Measurements from ENCODE around the gene CLOCK.
A peak's percentile ranks its signal among the peaks of the same experiment; 100 is the strongest.

The CLOCK gene

GRCh38 chr4:55568905-55569504 is 22.3 kb upstream of the CLOCK start:
- H3K9ac ChIP-seq (ENCODE audit: low read length) = no peak overlapping the region
- no peaks in the 10 kb centered on the region for H3K4me1 ChIP-seq (ENCODE audit: control insufficient read depth in 1 of 2, insufficient read depth in 2 of 2, low read length in 2 of 2)
- H3K23ac ChIP-seq (ENCODE audit: low read length) = no peak overlapping the region
- H2BK5ac ChIP-seq (ENCODE audit: low read depth, low read length, poor library complexity) = no peak overlapping the region
- H2BK120ac ChIP-seq (ENCODE audit: insufficient read depth, low read length, poor library complexity) = no peak overlapping the region
- H2AK5ac ChIP-seq (ENCODE audit: low read length) = no peak overlapping the region
- H3K79me1 ChIP-seq (ENCODE audit: low read length) = no peaks in the 10 kb centered on the region
- no peaks in the 10 kb centered on the region for H3K27me3 ChIP-seq (ENCODE audit: insufficient read depth, low read length)
- no peak overlapping the region for H4K12ac ChIP-seq (ENCODE audit: low read depth, low read length)
- no peak overlapping the region for H2BK12ac ChIP-seq (ENCODE audit: low read length)
- no peaks in the 10 kb centered on the region for H3K9me3 ChIP-seq (ENCODE audit: insufficient read depth, low read depth, low read length)
- no peak overlapping the region for H3K14ac ChIP-seq (ENCODE audit: low read length)
- no peak overlapping the region for H4K8ac ChIP-seq (ENCODE audit: low read depth, low read length)
- no peaks in the 10 kb centered on the region for H3K36me3 ChIP-seq (ENCODE audit: control insufficient read depth in 1 of 2, insufficient read depth in 2 of 2, low read length in 2 of 2)
- WGBS (ENCODE audit: extremely low coverage, insufficient coverage, insufficient read length) = no CpG with 5 or more reads among the region's 1 CpG
- H2AFZ ChIP-seq (ENCODE audit: insufficient read depth, low read length, poor library complexity) = no peak overlapping the region
- DNase-seq = no peak
- no peak overlapping the region for H3K4me3 ChIP-seq (ENCODE audit: low read depth, low read length)
- no peak overlapping the region for H3K4me2 ChIP-seq (ENCODE audit: low read length)
- no peak overlapping the region for H4K91ac ChIP-seq (ENCODE audit: low read depth, low read length)
- no peak overlapping the region for H3K18ac ChIP-seq (ENCODE audit: low read length)
- H3K79me2 ChIP-seq (ENCODE audit: control insufficient read depth, insufficient read depth, low read length, poor library complexity) = no peaks in the 10 kb centered on the region
- H3K4ac ChIP-seq (ENCODE audit: low read depth, low read length) = no peak overlapping the region
- H3K27ac ChIP-seq (ENCODE audit: low read depth, low read length) = no peak overlapping the region

GRCh38 chr4:55561889-55562288 is 15.2 kb upstream of the CLOCK start:
- no CpG with 5 or more reads among the region's 1 CpG for WGBS (ENCODE audit: extremely low coverage, insufficient coverage, insufficient read length)
- no peak overlapping the region for H2AFZ ChIP-seq (ENCODE audit: insufficient read depth, low read length, poor library complexity)

GRCh38 chr4:55560096-55560495 is 13.4 kb upstream of the CLOCK start:
- H3K4me3 ChIP-seq (ENCODE audit: low read depth, low read length) = no peak overlapping the region
- no peak overlapping the region for H4K12ac ChIP-seq (ENCODE audit: low read depth, low read length)
- H3K4me2 ChIP-seq (ENCODE audit: low read length) = no peak overlapping the region
- no peaks in the 10 kb centered on the region for H3K9me3 ChIP-seq (ENCODE audit: insufficient read depth, low read depth, low read length)
- DNase-seq = no peak
- WGBS (ENCODE audit: extremely low coverage, insufficient coverage, insufficient read length) = no CpG with 5 or more reads among the region's 3 CpGs
- H3K9ac ChIP-seq (ENCODE audit: low read length) = no peak overlapping the region
- no peak overlapping the region for H3K14ac ChIP-seq (ENCODE audit: low read length)
- H3K79me1 ChIP-seq (ENCODE audit: low read length) = no peaks in the 10 kb centered on the region
- H3K18ac ChIP-seq (ENCODE audit: low read length) = no peak overlapping the region
- no peak overlapping the region for H4K91ac ChIP-seq (ENCODE audit: low read depth, low read length)
- no peak overlapping the region for H2AK5ac ChIP-seq (ENCODE audit: low read length)
- no peak overlapping the region for H2BK12ac ChIP-seq (ENCODE audit: low read length)
- H3K23ac ChIP-seq (ENCODE audit: low read length) = no peak overlapping the region
- H3K27ac ChIP-seq (ENCODE audit: low read depth, low read length) = no peak overlapping the region
- no peak overlapping the region for H3K4ac ChIP-seq (ENCODE audit: low read depth, low read length)
- H3K4me1 ChIP-seq (ENCODE audit: control insufficient read depth in 1 of 2, insufficient read depth in 2 of 2, low read length in 2 of 2) = no peaks in the 10 kb centered on the region
- no peaks in the 10 kb centered on the region for H3K79me2 ChIP-seq (ENCODE audit: control insufficient read depth, insufficient read depth, low read length, poor library complexity)
- H2BK120ac ChIP-seq (ENCODE audit: insufficient read depth, low read length, poor library complexity) = no peak overlapping the region
- no peak overlapping the region for H4K8ac ChIP-seq (ENCODE audit: low read depth, low read length)
- H2AFZ ChIP-seq (ENCODE audit: insufficient read depth, low read length, poor library complexity) = no peak overlapping the region
- no peaks in the 10 kb centered on the region for H3K27me3 ChIP-seq (ENCODE audit: insufficient read depth, low read length)
- no peak overlapping the region for H2BK5ac ChIP-seq (ENCODE audit: low read depth, low read length, poor library complexity)
- no peaks in the 10 kb centered on the region for H3K36me3 ChIP-seq (ENCODE audit: control insufficient read depth in 1 of 2, insufficient read depth in 2 of 2, low read length in 2 of 2)

More at GRCh38 chr4:55561889-55562288, 15.2 kb upstream of the CLOCK start:
- H4K12ac ChIP-seq (ENCODE audit: low read depth, low read length) = no peak overlapping the region
- no peak overlapping the region for H3K18ac ChIP-seq (ENCODE audit: low read length)
- no peak overlapping the region for H3K4me3 ChIP-seq (ENCODE audit: low read depth, low read length)
- H3K9ac ChIP-seq (ENCODE audit: low read length) = no peak overlapping the region
- no peak overlapping the region for H3K4me2 ChIP-seq (ENCODE audit: low read length)
- no peaks in the 10 kb centered on the region for H3K79me1 ChIP-seq (ENCODE audit: low read length)
- no peak overlapping the region for H2BK120ac ChIP-seq (ENCODE audit: insufficient read depth, low read length, poor library complexity)
- H3K27me3 ChIP-seq (ENCODE audit: insufficient read depth, low read length) = no peaks in the 10 kb centered on the region
- H3K23ac ChIP-seq (ENCODE audit: low read length) = no peak overlapping the region
- DNase-seq = peak in 1 of 2 donors; percentile 4
- H2AK5ac ChIP-seq (ENCODE audit: low read length) = no peak overlapping the region
- no peaks in the 10 kb centered on the region for H3K9me3 ChIP-seq (ENCODE audit: insufficient read depth, low read depth, low read length)
- no peaks in the 10 kb centered on the region for H3K79me2 ChIP-seq (ENCODE audit: control insufficient read depth, insufficient read depth, low read length, poor library complexity)
- H3K36me3 ChIP-seq (ENCODE audit: control insufficient read depth in 1 of 2, insufficient read depth in 2 of 2, low read length in 2 of 2) = no peaks in the 10 kb centered on the region
- no peak overlapping the region for H4K8ac ChIP-seq (ENCODE audit: low read depth, low read length)
- H2BK12ac ChIP-seq (ENCODE audit: low read length) = no peak overlapping the region
- H3K27ac ChIP-seq (ENCODE audit: low read depth, low read length) = no peak overlapping the region
- H3K14ac ChIP-seq (ENCODE audit: low read length) = no peak overlapping the region
- H3K4ac ChIP-seq (ENCODE audit: low read depth, low read length) = no peak overlapping the region
- no peak overlapping the region for H4K91ac ChIP-seq (ENCODE audit: low read depth, low read length)
- H2BK5ac ChIP-seq (ENCODE audit: low read depth, low read length, poor library complexity) = no peak overlapping the region
- H3K4me1 ChIP-seq (ENCODE audit: control insufficient read depth in 1 of 2, insufficient read depth in 2 of 2, low read length in 2 of 2) = no peaks in the 10 kb centered on the region

- WGBS (ENCODE audit: extremely low coverage, insufficient coverage, insufficient read length) = no CpG with 5 or more reads among the region's 2 CpGs
- Histone ChIP-seq H3K79me2 (ENCODE audit: control insufficient read depth, insufficient read depth, low read length, poor library complexity) (no peaks in the 10 kb centered on the region), H2AK5ac (ENCODE audit: low read length) (no peak overlapping the region), H2BK12ac (ENCODE audit: low read length) (no peak overlapping the region), H3K9me3 (ENCODE audit: insufficient read depth, low read depth, low read length) (no peaks in the 10 kb centered on the region), H4K12ac (ENCODE audit: low read depth, low read length) (no peak overlapping the region), H3K36me3 (ENCODE audit: control insufficient read depth in 1 of 2, insufficient read depth in 2 of 2, low read length in 2 of 2) (no peaks in the 10 kb centered on the region), H4K91ac (ENCODE audit: low read depth, low read length) (no peak overlapping the region), H2BK120ac (ENCODE audit: insufficient read depth, low read length, poor library complexity) (no peak overlapping the region), H3K4me1 (ENCODE audit: control insufficient read depth in 1 of 2, insufficient read depth in 2 of 2, low read length in 2 of 2) (no peaks in the 10 kb centered on the region), H3K4ac (ENCODE audit: low read depth, low read length) (no peak overlapping the region), H3K27ac (ENCODE audit: low read depth, low read length) (no peak overlapping the region), H3K9ac (ENCODE audit: low read length) (no peak overlapping the region), H3K18ac (ENCODE audit: low read length) (no peak overlapping the region), H3K4me2 (ENCODE audit: low read length) (no peak overlapping the region), H3K79me1 (ENCODE audit: low read length) (no peaks in the 10 kb centered on the region), H4K8ac (ENCODE audit: low read depth, low read length) (no peak overlapping the region), H3K14ac (ENCODE audit: low read length) (no peak overlapping the region), H3K27me3 (ENCODE audit: insufficient read depth, low read length) (no peaks in the 10 kb centered on the region), H2BK5ac (ENCODE audit: low read depth, low read length, poor library complexity) (no peak overlapping the region), H2AFZ (ENCODE audit: insufficient read depth, low read length, poor library complexity) (no peak overlapping the region), H3K4me3 (ENCODE audit: low read depth, low read length) (no peak overlapping the region), H3K23ac (ENCODE audit: low read length) (no peak overlapping the region)
- peak in 1 of 2 donors; percentile 29 for DNase-seq
Observed at GRCh38 chr4:55554453-55555030, 7.8 kb upstream of the CLOCK start.

Data from trophoblast cell (in vitro differentiated cells and primary cell).